ENCODE measurements around the gene SSC5D. TPM values are rescaled to one million over a fixed set of nuclear protein-coding genes. Genes with fewer than 3 reads are reported as not detected.

Gene SSC5D
- total RNA-seq, 1 donor from 2014 or later, result 0.20 TPM

DNA sequence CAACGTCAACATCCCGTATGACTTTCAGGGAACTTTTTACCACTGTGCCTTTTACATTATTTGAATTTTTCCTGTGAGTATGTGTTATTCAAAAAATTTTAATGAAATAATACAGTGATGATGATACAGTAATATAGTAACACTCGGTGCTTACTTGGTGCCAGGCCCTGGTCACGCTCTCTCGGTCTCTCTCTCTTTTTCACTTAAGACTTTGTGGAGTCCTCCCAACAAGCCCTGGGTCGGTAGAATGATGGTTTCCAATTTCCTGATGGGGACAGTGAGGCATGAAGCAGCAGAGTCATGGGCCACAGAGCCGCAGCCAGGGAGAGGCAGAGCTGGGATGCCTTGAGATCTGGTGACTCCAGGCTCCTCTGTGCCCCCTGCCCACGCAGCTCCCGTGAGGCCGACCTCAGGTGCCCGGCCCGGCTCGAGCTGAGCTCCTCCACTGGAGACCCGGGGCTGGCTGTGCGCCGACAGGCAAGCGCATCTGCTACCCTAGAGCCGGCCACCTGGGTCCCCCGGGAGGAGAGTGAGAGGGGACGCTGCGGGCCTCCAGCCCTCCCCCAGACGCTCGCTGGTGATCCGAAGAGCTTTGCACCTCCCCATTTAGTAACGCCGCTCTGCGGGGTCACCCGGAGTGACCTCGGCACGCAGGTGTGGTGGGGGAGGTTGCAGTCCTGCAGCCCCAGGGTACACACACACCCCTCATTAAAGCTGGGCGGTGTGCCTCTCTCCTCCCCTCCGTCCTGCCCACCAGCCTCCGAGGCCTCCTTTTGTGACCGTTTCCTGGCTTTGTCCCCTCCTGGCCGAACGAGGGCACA is 61.5 kb downstream of the SSC5D start:
- no peak overlapping the region for H3K4me3 Mint-ChIP-seq
- H3K4me1 Mint-ChIP-seq, result peaks cover 2% of the 10 kb centered on the region
- POLR2A ChIA-PET, result no interaction called here
- ATAC-seq (ENCODE audit: low read depth) (no peak), DNase-seq (no peak)
- peaks cover 38% of the 10 kb centered on the region for H3K27me3 Mint-ChIP-seq
- H3K36me3 Mint-ChIP-seq (ENCODE audit: low read depth), result no peaks in the 10 kb centered on the region
- CTCF ChIA-PET, result no interaction called here
- TF ChIP-seq, protein P1, sequence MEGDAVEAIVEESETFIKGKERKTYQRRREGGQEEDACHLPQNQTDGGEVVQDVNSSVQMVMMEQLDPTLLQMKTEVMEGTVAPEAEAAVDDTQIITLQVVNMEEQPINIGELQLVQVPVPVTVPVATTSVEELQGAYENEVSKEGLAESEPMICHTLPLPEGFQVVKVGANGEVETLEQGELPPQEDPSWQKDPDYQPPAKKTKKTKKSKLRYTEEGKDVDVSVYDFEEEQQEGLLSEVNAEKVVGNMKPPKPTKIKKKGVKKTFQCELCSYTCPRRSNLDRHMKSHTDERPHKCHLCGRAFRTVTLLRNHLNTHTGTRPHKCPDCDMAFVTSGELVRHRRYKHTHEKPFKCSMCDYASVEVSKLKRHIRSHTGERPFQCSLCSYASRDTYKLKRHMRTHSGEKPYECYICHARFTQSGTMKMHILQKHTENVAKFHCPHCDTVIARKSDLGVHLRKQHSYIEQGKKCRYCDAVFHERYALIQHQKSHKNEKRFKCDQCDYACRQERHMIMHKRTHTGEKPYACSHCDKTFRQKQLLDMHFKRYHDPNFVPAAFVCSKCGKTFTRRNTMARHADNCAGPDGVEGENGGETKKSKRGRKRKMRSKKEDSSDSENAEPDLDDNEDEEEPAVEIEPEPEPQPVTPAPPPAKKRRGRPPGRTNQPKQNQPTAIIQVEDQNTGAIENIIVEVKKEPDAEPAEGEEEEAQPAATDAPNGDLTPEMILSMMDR (IDR thresholded peaks at IDR 0.05), result no peak
- no peaks in the 10 kb centered on the region for H3K9me3 Mint-ChIP-seq
- intact Hi-C loops (cut with micrococcal nuclease), result no loop called here
- H3K27ac Mint-ChIP-seq, result no peak overlapping the region

DNA sequence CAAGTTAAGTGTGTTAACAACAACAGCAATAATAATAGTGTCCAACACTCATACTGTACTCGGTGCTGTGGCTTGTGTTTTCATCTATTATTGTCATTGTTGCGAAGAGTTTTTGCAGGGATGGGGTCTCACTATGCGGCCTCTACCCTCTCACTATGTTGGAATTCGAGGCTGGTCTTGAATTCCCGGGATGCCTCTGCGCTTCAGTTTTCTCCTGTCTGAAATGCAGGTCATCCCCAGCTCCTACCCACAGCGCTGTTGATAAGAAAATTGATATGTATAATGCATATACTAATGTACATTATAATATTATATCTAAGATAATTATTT is 62.0 kb downstream of the SSC5D start:
- H3K27me3 Mint-ChIP-seq, result peaks cover 36% of the 10 kb centered on the region
- peaks cover 2% of the 10 kb centered on the region for H3K4me1 Mint-ChIP-seq
- DNase-seq, result no peak
- no peaks in the 10 kb centered on the region for H3K9me3 Mint-ChIP-seq
- intact Hi-C loops (cut with micrococcal nuclease), result no loop called here
- TF ChIP-seq, protein P1 (IDR thresholded peaks at IDR 0.05), result no peak
- H3K36me3 Mint-ChIP-seq (ENCODE audit: low read depth), result no peaks in the 10 kb centered on the region
- ChIA-PET CTCF (no interaction called here), POLR2A (no interaction called here)
- ATAC-seq (ENCODE audit: low read depth), result no peak
- no peak overlapping the region for H3K4me3 Mint-ChIP-seq
- no peak overlapping the region for H3K27ac Mint-ChIP-seq

DNA sequence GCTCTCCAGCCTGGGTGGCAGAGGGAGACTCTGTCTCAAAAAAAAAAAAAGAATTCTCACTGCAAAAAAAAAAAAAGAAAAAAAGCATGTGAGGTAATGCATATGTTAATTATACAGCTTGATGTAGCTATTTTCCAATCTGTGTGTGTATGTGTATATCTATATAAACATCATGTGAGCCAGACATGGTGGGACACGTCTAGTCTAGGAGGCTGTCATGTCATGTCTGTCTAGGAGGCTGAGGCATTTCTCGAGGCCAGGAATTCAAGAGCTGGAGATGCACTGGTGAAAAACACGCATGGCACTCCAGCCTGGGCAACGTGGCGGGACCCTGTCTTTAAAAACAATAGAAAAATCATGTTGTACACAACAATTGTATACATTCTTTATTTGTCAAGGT is 64.0 kb downstream of the SSC5D start:
- H3K27ac Mint-ChIP-seq, result no peak overlapping the region
- intact Hi-C loops (cut with micrococcal nuclease), result no loop called here
- ATAC-seq (ENCODE audit: low read depth) (no peak), DNase-seq (no peak)
- no peak overlapping the region for H3K4me3 Mint-ChIP-seq
- no peaks in the 10 kb centered on the region for H3K9me3 Mint-ChIP-seq
- TF ChIP-seq, protein P1 (IDR thresholded peaks at IDR 0.05), result no peak
- H3K4me1 Mint-ChIP-seq, result peaks cover 2% of the 10 kb centered on the region
- ChIA-PET POLR2A (no interaction called here), CTCF (no interaction called here)
- H3K36me3 Mint-ChIP-seq (ENCODE audit: low read depth), result no peaks in the 10 kb centered on the region
- H3K27me3 Mint-ChIP-seq, result peaks cover 25% of the 10 kb centered on the region

DNA sequence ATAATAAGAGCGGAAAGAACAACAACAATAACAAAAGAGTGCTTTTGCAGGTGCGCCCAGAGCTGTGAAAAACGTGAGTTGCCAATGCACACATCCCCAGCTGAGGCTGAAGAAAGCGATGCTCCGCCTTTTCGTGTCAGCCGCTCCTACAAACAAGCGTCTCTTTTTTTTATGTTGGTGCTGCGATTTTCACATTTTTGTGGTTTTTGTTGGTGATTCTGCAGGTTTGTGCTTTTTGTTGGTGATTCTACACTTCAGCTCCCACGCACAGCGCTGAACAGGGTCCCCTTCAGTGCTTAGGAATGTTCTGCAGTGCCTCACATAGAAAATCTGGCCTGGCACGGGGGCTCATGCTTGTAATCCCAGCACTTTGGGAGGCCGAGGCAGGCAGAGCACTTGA is 64.4 kb downstream of the SSC5D start:
- CTCF ChIA-PET, result no interaction called here
- POLR2A ChIA-PET, result interaction anchor here (0.7 kb wide), 1 partner anchor 1697 kb away, joined by 4 read pairs; no protein-coding TSS in a partner anchor

More for the DNA sequence above, 64.4 kb downstream of the SSC5D start:
- H3K9me3 Mint-ChIP-seq, result no peaks in the 10 kb centered on the region
- TF ChIP-seq, protein P1 (IDR thresholded peaks at IDR 0.05), result no peak
- peaks cover 2% of the 10 kb centered on the region for H3K4me1 Mint-ChIP-seq
- peaks cover 20% of the 10 kb centered on the region for H3K27me3 Mint-ChIP-seq
- DNase-seq, result no peak
- no peaks in the 10 kb centered on the region for H3K36me3 Mint-ChIP-seq (ENCODE audit: low read depth)
- intact Hi-C loops (cut with micrococcal nuclease), result no loop called here
- no peak for ATAC-seq (ENCODE audit: low read depth)
- no peak overlapping the region for H3K27ac Mint-ChIP-seq
- no peak overlapping the region for H3K4me3 Mint-ChIP-seq
